ENCODE results near the gene MICAL2. TPM values are rescaled to one million over a fixed set of nuclear protein-coding genes. Genes with fewer than 3 reads are reported as not detected.

Gene MICAL2
- total RNA-seq, 1 donor from 2014 or later, result 197 TPM

- peak; percentile 69 for DNase-seq
- no peak overlapping the region for H3K4me3 ChIP-seq
These were observed 56.9 kb downstream of the MICAL2 start for GRCh38 chr11:12167061-12168000.

GRCh38 chr11:12168114-12168513 is 57.7 kb downstream of the MICAL2 start:
- DNase-seq, result no peak
- no peaks in the 10 kb centered on the region for H3K27me3 ChIP-seq
- intact Hi-C loops (cut with DNase I), result no loop called here
- ATAC-seq, result no peak
- H3K36me3 ChIP-seq, result peaks cover 9% of the 10 kb centered on the region
- peaks cover 28% of the 10 kb centered on the region for H3K4me1 ChIP-seq
- H3K4me3 ChIP-seq, result no peak overlapping the region
- no peak for TF ChIP-seq CTCF (IDR thresholded peaks at IDR 0.05)
- peak overlapping the region; percentile 58 for H3K27ac ChIP-seq
- H3K9me3 ChIP-seq, result no peaks in the 10 kb centered on the region

More at GRCh38 chr11:12167061-12168000, 56.9 kb downstream of the MICAL2 start:
- Histone ChIP-seq H3K9me3 (no peaks in the 10 kb centered on the region), H3K27me3 (no peaks in the 10 kb centered on the region), H3K36me3 (peaks cover 17% of the 10 kb centered on the region), H3K27ac (peak overlapping the region; percentile 58), H3K4me1 (peaks cover 31% of the 10 kb centered on the region)
- intact Hi-C loops (cut with DNase I), result no loop called here
- peak; percentile 78 for ATAC-seq
- TF ChIP-seq CTCF (IDR thresholded peaks at IDR 0.05), result no peak

GRCh38 chr11:12169822-12170221 is 59.4 kb downstream of the MICAL2 start:
- no peak for ATAC-seq

GRCh38 chr11:12170501-12170900 is 60.1 kb downstream of the MICAL2 start:
- H3K4me1 ChIP-seq, result peaks cover 22% of the 10 kb centered on the region
- H3K36me3 ChIP-seq, result no peaks in the 10 kb centered on the region
- ATAC-seq, result no peak
- no peak for TF ChIP-seq CTCF (IDR thresholded peaks at IDR 0.05)
- H3K4me3 ChIP-seq, result no peak overlapping the region
- intact Hi-C loops (cut with DNase I), result no loop called here
- DNase-seq, result peak; percentile 35
- H3K27me3 ChIP-seq, result no peaks in the 10 kb centered on the region
- no peaks in the 10 kb centered on the region for H3K9me3 ChIP-seq
- H3K27ac ChIP-seq, result no peak overlapping the region

More at GRCh38 chr11:12169822-12170221, 59.4 kb downstream of the MICAL2 start:
- Histone ChIP-seq H3K4me1 (peaks cover 22% of the 10 kb centered on the region), H3K27ac (no peak overlapping the region), H3K36me3 (no peaks in the 10 kb centered on the region), H3K9me3 (no peaks in the 10 kb centered on the region), H3K27me3 (no peaks in the 10 kb centered on the region), H3K4me3 (no peak overlapping the region)
- no peak for TF ChIP-seq CTCF (IDR thresholded peaks at IDR 0.05)
- intact Hi-C loops (cut with DNase I), result no loop called here
- DNase-seq, result peak; percentile 16

- H3K9me3 ChIP-seq, result no peaks in the 10 kb centered on the region
- no peak for TF ChIP-seq CTCF (IDR thresholded peaks at IDR 0.05)
- intact Hi-C loops (cut with DNase I), result no loop called here
- peaks cover 22% of the 10 kb centered on the region for H3K4me1 ChIP-seq
- no peak overlapping the region for H3K4me3 ChIP-seq
- no peak overlapping the region for H3K27ac ChIP-seq
- DNase-seq (peak; percentile 56), ATAC-seq (peak; percentile 42)
- no peaks in the 10 kb centered on the region for H3K36me3 ChIP-seq
- H3K27me3 ChIP-seq, result no peaks in the 10 kb centered on the region
These were observed 60.6 kb downstream of the MICAL2 start for GRCh38 chr11:12170984-12171383.

Measured in upper lobe of right lung (tissue), 1 donor.